K562 (cell line): ENCODE data around the gene GNAS-AS1. TPM values are rescaled to one million over a fixed set of nuclear protein-coding genes. Genes with fewer than 3 reads are reported as not detected.

Experiments used
- ATAC-seq: fragments of 200-7000 bp; cut with Tn5 transposase; 3 replicates; pipeline ENCODE4 v1.9.1; 2020; ENCODE audit warnings: moderate library complexity
- BruUV-seq: library from RNA; stranded (reverse); fragments of 400-500 nt; replicated peaks from 2 replicates; lab custom pipeline; 2021; lab: Mats Ljungman, UMichigan
- CTCF ChIA-PET: fragments of 300-600 bp; formaldehyde crosslinking; extraction: SDS; loops from one replicate; lab custom pipeline; 2021; ENCODE audit warnings: low intra/inter-chr PET ratio; lab: Yijun Ruan, JAX
- POLR2A ChIA-PET: fragments of 300-600, 350-650 bp; sonication (Branson Sonifier 250); formaldehyde crosslinking; extraction: SDS; loops from one replicate; lab custom pipeline; 2021; ENCODE audit warnings: antibody characterized with exemption, inconsistent platforms; lab: Yijun Ruan, JAX
- DNase-seq, 4 experiments: peaks; one replicate each; pipeline versions ENCODE4 v3.0.0 to v3.0.0-alpha.2; 2011 to 2018; ENCODE audit warnings: low spot score in 3 of 4, mixed read lengths in 3 of 4; ENCODE audit errors: extremely low read depth in 1 of 4
- FAIRE-seq: peaks from 2 replicates; lab custom pipeline; 2011; peaks lifted over from hg19 to GRCh38; lab: Jason Lieb, UNC
- H2AFZ ChIP-seq: 2 replicates; pipeline ENCODE4 v1.6.0; 2011; ENCODE audit warnings: low read depth, low read length, control low read depth, inconsistent platforms
- H3K27ac ChIP-seq: fragments of 200-600 bp; 3 replicates; pipeline ENCODE4 v1.8.0; 2011; ENCODE audit warnings: low read depth, mild to moderate bottlenecking, control low read depth, inconsistent platforms, low read length, moderate library complexity, mixed read lengths; ENCODE audit errors: extremely low read depth
- H3K27me3 ChIP-seq, 2 experiments: fragments of 300-600 bp in 1 of 2; 2 replicates in 1 of 2; 3 replicates in 1 of 2; pipeline versions ENCODE4 v1.6.0 to v1.8.0; 2011; ENCODE audit warnings: inconsistent platforms in 2 of 2, low read length in 2 of 2, mild to moderate bottlenecking in 1 of 2, mixed read lengths in 1 of 2, moderate library complexity in 1 of 2; ENCODE audit not compliant: control insufficient read depth in 2 of 2, insufficient read depth in 2 of 2
- H3K36me3 ChIP-seq: fragments of 300-600 bp; 3 replicates; pipeline ENCODE4 v1.8.0; 2011; ENCODE audit warnings: mild to moderate bottlenecking, low read length, inconsistent platforms; ENCODE audit not compliant: control insufficient read depth, insufficient read depth
- H3K4me1 ChIP-seq, 2 experiments: fragments of 200-600 bp in 1 of 2; replicated peaks in 1 of 2; 2 replicates in 1 of 2; 3 replicates in 1 of 2; pipeline versions ENCODE4 v1.5.1 to v1.8.0; 2011; ENCODE audit warnings: inconsistent platforms in 2 of 2, low read length in 2 of 2, mild to moderate bottlenecking in 1 of 2, mixed read lengths in 1 of 2, moderate library complexity in 1 of 2; ENCODE audit not compliant: control insufficient read depth in 2 of 2, insufficient read depth in 2 of 2
- H3K4me2 ChIP-seq: 2 replicates; pipeline ENCODE4 v1.6.1; 2011; ENCODE audit warnings: low read length, control low read depth, inconsistent platforms, mixed read lengths; ENCODE audit not compliant: insufficient read depth
- H3K4me3 ChIP-seq: fragments of 200-600 bp; sonication (generic), shearing (Covaris generic); 2 replicates; pipeline ENCODE4 v1.5.1; 2016; ENCODE audit warnings: control low read depth, inconsistent platforms
- H3K79me2 ChIP-seq: fragments of 200-600 bp; 3 replicates; pipeline ENCODE4 v1.8.0; 2011; ENCODE audit warnings: low read length, inconsistent platforms; ENCODE audit not compliant: control insufficient read depth, insufficient read depth
- H3K9ac ChIP-seq, 2 experiments: 2 replicates each; pipeline versions ENCODE4 v1.6.0 to v1.6.1; 2011; ENCODE audit warnings: low read depth in 2 of 2, low read length in 2 of 2, control low read depth in 1 of 2, inconsistent platforms in 1 of 2, mild to moderate bottlenecking in 1 of 2, mixed read lengths in 1 of 2; ENCODE audit not compliant: insufficient read depth in 1 of 2
- H3K9me1 ChIP-seq: one replicate; pipeline ENCODE4 v1.6.0; 2011; ENCODE audit warnings: inconsistent platforms, mild to moderate bottlenecking, low read length, moderate library complexity; ENCODE audit not compliant: control insufficient read depth, insufficient read depth
- H3K9me3 ChIP-seq: replicated peaks from 2 replicates; pipeline ENCODE4 v1.5.1; 2011; ENCODE audit warnings: low read depth, low read length, inconsistent platforms; ENCODE audit not compliant: control insufficient read depth, insufficient read depth
- H4K20me1 ChIP-seq: replicated peaks from 2 replicates; pipeline ENCODE4 v1.6.1; 2011; ENCODE audit warnings: low read length, inconsistent platforms, mixed read lengths; ENCODE audit not compliant: control insufficient read depth, insufficient read depth
- ARID1B ChIP-seq: fragments of 450-650 bp; IDR thresholded peaks from 2 replicates; pipeline ENCODE4 v1.6.1; 2016; ENCODE audit warnings: antibody characterized with exemption, mild to moderate bottlenecking, inconsistent platforms
- ATF1 ChIP-seq, 2 experiments: fragments of 450-650 bp in 1 of 2; IDR thresholded peaks; 2 replicates each; pipeline ENCODE4 v1.6.1; 2016; ENCODE audit warnings: missing compliant biosample characterization in 1 of 2, missing genetic modification characterization in 1 of 2
- ATF7 ChIP-seq: fragments of 450-650 bp; IDR thresholded peaks from 2 replicates; pipeline ENCODE4 v1.7.1; 2014; ENCODE audit warnings: mild to moderate bottlenecking, moderate library complexity
- CEBPB ChIP-seq: fragments of 450-650 bp; IDR thresholded peaks from 2 replicates; pipeline ENCODE4 v1.6.1; 2016; ENCODE audit warnings: missing genetic modification characterization, missing compliant biosample characterization
- CREB1 ChIP-seq, 2 experiments: sonication (generic) in 1 of 2; formaldehyde crosslinking in 1 of 2; IDR thresholded peaks; 2 replicates each; pipeline versions ENCODE4 v1.6.1 to v1.8.0; 2012 to 2022; ENCODE audit warnings: inconsistent platforms in 1 of 2, mild to moderate bottlenecking in 1 of 2, missing genetic modification reagents in 1 of 2, moderate library complexity in 1 of 2
- CREM ChIP-seq: IDR thresholded peaks from 2 replicates; pipeline ENCODE4 v1.6.1; 2014; ENCODE audit warnings: antibody characterized with exemption, low read depth
- DPF2 ChIP-seq: fragments of 450-650 bp; IDR thresholded peaks from 2 replicates; pipeline ENCODE4 v1.6.1; 2016
- KDM1A ChIP-seq, 2 experiments: fragments of 450-650 bp; IDR thresholded peaks; 2 replicates each; pipeline ENCODE4 v1.6.1; 2016; ENCODE audit warnings: mild to moderate bottlenecking in 2 of 2
- MBD2 ChIP-seq: sonication (generic); IDR thresholded peaks from 2 replicates; pipeline ENCODE4 v1.6.1; 2016; ENCODE audit warnings: low read depth, borderline replicate concordance
- SRSF1 ChIP-seq: fragments of 200-400 bp; formaldehyde crosslinking; IDR thresholded peaks from 2 replicates; pipeline ENCODE4 v1.6.1; 2017; ENCODE audit warnings: mild to moderate bottlenecking, low read depth, low read length, moderate library complexity
- TRIM24 ChIP-seq, 2 experiments: fragments of 450-650 bp; IDR thresholded peaks; 2 replicates each; pipeline ENCODE4 v1.6.1; 2016
- ZC3H4 ChIP-seq: sonication (generic); formaldehyde crosslinking; IDR thresholded peaks from 2 replicates; pipeline ENCODE4 v1.9.0; 2021; ENCODE audit warnings: missing genetic modification reagents, borderline replicate concordance
- ZNF316 ChIP-seq: fragments of 450-650 bp; IDR thresholded peaks from 2 replicates; pipeline ENCODE4 v1.6.1; 2016
- WGBS: fragments of 100-300 bp; shearing (Covaris generic); methylation state at CpG from one replicate; pipeline ENCODE4 v1.1.6; 2016; ENCODE audit warnings: low coverage, mixed read lengths; ENCODE audit not compliant: insufficient coverage; ENCODE audit errors: missing lambda C conversion rate; 5-methylcytosine and 5-hydroxymethylcytosine counted together
- in situ Hi-C: fragments of 300-500 bp; cut with MboI; formaldehyde crosslinking; loops from 4 replicates; pipeline ENCODE4 v1.15.0; 2018; ENCODE audit warnings: inconsistent platforms, mixed read lengths
- intact Hi-C: fragments of 100-400 bp; cut with micrococcal nuclease; formaldehyde crosslinking; loops from 2 replicates; pipeline ENCODE4 v1.14.2; 2022
- polyA plus RNA-seq, 8 experiments: library from polyadenylated mRNA; depleted of rRNA in 4 of 8; stranded (reverse) in 5 of 8; unstranded in 3 of 8; fragments of >200 nt; fragmentation: Nextera tagmentation in 2 of 8; fragmentation: Illumina TruSeq in 1 of 8; extraction: Ambion mirVana in 2 of 8; extraction: Trizol in 1 of 8; gene quantifications; 2 replicates each; pipeline versions ENCODE4 v1.2.1 to v1.2.3, GENCODE V29; 2011 to 2014; ENCODE audit warnings: inconsistent platforms in 1 of 8, missing spikeins in 1 of 8
- total RNA-seq, 7 experiments: library from RNA; depleted of rRNA in 6 of 7; stranded (reverse); fragments of >200 nt in 6 of 7; fragmentation: Illumina TruSeq in 2 of 7; extraction: Trizol in 2 of 7; gene quantifications; 2 replicates each; pipeline versions ENCODE4 v1.2.1 to v1.2.3, GENCODE V29; 2011 to 2021; ENCODE audit warnings: low replicate concordance in 1 of 7
- TF ChIP-seq, protein P1 (sequence below): sonication (generic); formaldehyde crosslinking; IDR thresholded peaks from 2 replicates; pipeline ENCODE4 v1.8.0; 2023; ENCODE audit warnings: mild to moderate bottlenecking, missing genetic modification reagents
- TF ChIP-seq, protein P2 (sequence below): fragments of 250-450 bp; sonication (Bioruptor Pico); IDR thresholded peaks from 2 replicates; pipeline ENCODE4 v1.6.1; 2021; ENCODE audit warnings: mild to moderate bottlenecking
- TF ChIP-seq, protein P3 (sequence below), 2 experiments: fragments of 450-650 bp in 1 of 2; sonication (generic) in 1 of 2; formaldehyde crosslinking in 1 of 2; IDR thresholded peaks in 1 of 2; conservative IDR thresholded peaks in 1 of 2; 2 replicates each; pipeline versions ENCODE4 v1.6.1 to v1.8.1; 2016 to 2023; ENCODE audit warnings: mild to moderate bottlenecking in 2 of 2, moderate library complexity in 2 of 2, inconsistent platforms in 1 of 2, missing genetic modification reagents in 1 of 2

The GNAS-AS1 gene
- total and polyA plus RNA-seq, 9 of the 15 experiments (the other 6 are each of a cell fraction or from before 2014, with no cell fraction given): 0.04 to 2.5 (median 0.25) TPM

DNA sequence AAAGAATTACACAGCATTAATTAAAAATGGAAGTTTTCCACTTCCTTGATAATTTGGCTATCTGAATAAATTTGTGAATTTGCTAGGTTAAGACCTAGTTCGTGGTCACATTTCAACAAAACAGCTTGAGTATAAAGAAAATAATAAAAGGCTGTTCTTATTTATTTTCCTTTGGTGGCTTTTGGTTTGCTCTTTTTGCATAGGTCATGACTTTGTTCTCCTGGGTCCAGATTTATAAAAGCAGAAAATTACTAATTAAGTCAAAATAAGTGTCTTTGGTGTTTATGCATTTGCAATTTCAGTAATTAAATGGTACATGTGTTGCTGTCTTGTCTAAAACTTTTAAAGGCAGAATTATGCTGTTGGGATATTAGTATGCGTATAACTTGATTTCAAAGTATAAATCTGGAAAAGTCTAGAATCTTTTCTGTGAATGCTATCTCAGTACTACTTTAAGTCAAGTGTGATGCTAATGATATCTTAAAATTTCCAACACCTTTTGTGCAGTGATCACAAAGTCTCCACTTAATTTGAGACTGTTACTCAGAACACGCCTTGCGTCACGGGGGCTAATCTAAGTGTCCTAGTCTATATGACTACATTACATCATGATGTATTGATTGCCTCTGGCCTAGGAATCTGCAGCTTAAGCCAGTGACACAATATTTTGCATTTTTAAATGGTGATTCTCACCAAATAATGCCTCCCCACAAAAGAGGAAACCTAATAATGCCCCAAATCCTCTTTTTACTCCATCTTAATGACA is 42.8 kb upstream of the GNAS-AS1 start:
- intact Hi-C loops: loop anchor here (5.0 kb wide), 2 partner anchors 89 to 139 kb away; partner anchors contain the start of genes ATP5F1E and NELFCD
- Histone ChIP-seq H3K4me1 (peaks cover 13 to 23% of the 10 kb centered on the region in 2 experiments; a peak in 4 of 5 replicates), H2AFZ (no peak overlapping the region), H3K36me3 (peaks cover 42% of the 10 kb centered on the region), H3K4me3 (peak overlapping the region; percentile 92; the same call in 1 of the 2 replicates), H3K27me3 (no peaks in the 10 kb centered on the region), H3K9me1 (no peaks in the 10 kb centered on the region), H3K79me2 (peaks cover 71% of the 10 kb centered on the region), H3K4me2 (peak overlapping the region; percentile 83), H3K9me3 (no peaks in the 10 kb centered on the region), H3K27ac (peak overlapping the region; percentile 96), H4K20me1 (no peaks in the 10 kb centered on the region; the same call in 1 of the 2 replicates), H3K9ac (peak overlapping the region in 1 of 2 experiments; percentile 83; a peak in 2 of 4 replicates)
- ChIA-PET POLR2A (no interaction called here), CTCF (no interaction called here)
- in situ Hi-C loops: no loop called here
- DNase-seq (peak in 1 of 4 experiments; percentile 52), ATAC-seq (no peak), FAIRE-seq (peak; percentile 73)
- TSS peak; percentile 36 for BruUV-seq
- 25% methylated on average over 5 of the region's 5 CpGs for WGBS
- TF ChIP-seq CREB1 (IDR thresholded peaks at IDR 0.05) (no peak), CREB1 (CRISPR knock-in tag; IDR thresholded peaks at IDR 0.05) (0 out of 2 replicates have a peak, but pooled peaks have one; percentile 49), ATF1 (CRISPR knock-in tag; IDR thresholded peaks at IDR 0.05) (no peak), ATF1 (tag; IDR thresholded peaks at IDR 0.05) (peak; percentile 56), ZNF316 (peak; percentile 31; the same call in 1 of the 2 replicates), KDM1A (IDR thresholded peaks at IDR 0.05) (0 out of 4 replicates have a peak, but pooled peaks of 1 of the 2 experiments have one; percentile 50), DPF2 (peak; percentile 45; the same call in 1 of the 2 replicates), ARID1B (0 out of 2 replicates have a peak, but pooled peaks have one; percentile 9), CREM (peak; percentile 77), MBD2 (no peak), ZC3H4 (no peak), SRSF1 (no peak), CEBPB (tag) (peak; percentile 21; the same call in 1 of the 2 replicates), ATF7 (peak; percentile 34; the same call in 1 of the 2 replicates), TRIM24 (IDR thresholded peaks at IDR 0.05) (no peak)
- TF ChIP-seq, protein P1, sequence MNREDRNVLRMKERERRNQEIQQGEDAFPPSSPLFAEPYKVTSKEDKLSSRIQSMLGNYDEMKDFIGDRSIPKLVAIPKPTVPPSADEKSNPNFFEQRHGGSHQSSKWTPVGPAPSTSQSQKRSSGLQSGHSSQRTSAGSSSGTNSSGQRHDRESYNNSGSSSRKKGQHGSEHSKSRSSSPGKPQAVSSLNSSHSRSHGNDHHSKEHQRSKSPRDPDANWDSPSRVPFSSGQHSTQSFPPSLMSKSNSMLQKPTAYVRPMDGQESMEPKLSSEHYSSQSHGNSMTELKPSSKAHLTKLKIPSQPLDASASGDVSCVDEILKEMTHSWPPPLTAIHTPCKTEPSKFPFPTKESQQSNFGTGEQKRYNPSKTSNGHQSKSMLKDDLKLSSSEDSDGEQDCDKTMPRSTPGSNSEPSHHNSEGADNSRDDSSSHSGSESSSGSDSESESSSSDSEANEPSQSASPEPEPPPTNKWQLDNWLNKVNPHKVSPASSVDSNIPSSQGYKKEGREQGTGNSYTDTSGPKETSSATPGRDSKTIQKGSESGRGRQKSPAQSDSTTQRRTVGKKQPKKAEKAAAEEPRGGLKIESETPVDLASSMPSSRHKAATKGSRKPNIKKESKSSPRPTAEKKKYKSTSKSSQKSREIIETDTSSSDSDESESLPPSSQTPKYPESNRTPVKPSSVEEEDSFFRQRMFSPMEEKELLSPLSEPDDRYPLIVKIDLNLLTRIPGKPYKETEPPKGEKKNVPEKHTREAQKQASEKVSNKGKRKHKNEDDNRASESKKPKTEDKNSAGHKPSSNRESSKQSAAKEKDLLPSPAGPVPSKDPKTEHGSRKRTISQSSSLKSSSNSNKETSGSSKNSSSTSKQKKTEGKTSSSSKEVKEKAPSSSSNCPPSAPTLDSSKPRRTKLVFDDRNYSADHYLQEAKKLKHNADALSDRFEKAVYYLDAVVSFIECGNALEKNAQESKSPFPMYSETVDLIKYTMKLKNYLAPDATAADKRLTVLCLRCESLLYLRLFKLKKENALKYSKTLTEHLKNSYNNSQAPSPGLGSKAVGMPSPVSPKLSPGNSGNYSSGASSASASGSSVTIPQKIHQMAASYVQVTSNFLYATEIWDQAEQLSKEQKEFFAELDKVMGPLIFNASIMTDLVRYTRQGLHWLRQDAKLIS (CRISPR knock-in tag): 0 out of 2 replicates have a peak, but pooled peaks have one; percentile 34
- TF ChIP-seq, protein P2, sequence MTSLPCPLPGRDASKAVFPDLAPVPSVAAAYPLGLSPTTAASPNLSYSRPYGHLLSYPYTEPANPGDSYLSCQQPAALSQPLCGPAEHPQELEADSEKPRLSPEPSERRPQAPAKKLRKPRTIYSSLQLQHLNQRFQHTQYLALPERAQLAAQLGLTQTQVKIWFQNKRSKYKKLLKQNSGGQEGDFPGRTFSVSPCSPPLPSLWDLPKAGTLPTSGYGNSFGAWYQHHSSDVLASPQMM (CRISPR knock-in tag): no peak
- TF ChIP-seq, protein P3, sequence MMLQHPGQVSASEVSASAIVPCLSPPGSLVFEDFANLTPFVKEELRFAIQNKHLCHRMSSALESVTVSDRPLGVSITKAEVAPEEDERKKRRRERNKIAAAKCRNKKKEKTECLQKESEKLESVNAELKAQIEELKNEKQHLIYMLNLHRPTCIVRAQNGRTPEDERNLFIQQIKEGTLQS (IDR thresholded peaks at IDR 0.05): peak; percentile 56
- TF ChIP-seq, protein P3 (CRISPR knock-in tag; conservative IDR thresholded peaks at IDR 0.05): no peak
